Activated naive CD4-positive, alpha-beta T cell treated with anti-CD3 and anti-CD28 coated beads, Interleukin-2, amount 10 ng/mL, durations not matched to agents 7 days and 5 days (primary cell): ENCODE data around the gene BST2.
"Not testable (repeated sequence)": the region's sequence is repeated elsewhere in the genome, so short reads cannot be mapped to it uniquely, and the experiment has no call there.

Source experiments
- CTCF ChIA-PET: fragments of 350-600 bp; sonication (Branson Sonifier 250); formaldehyde crosslinking; loops from one replicate; lab custom pipeline; 2021; ENCODE audit warnings: antibody characterized with exemption; lab: Charles Lee
- DNase-seq: peaks from one replicate; pipeline ENCODE4 v3.0.0-alpha.2; 2020
- H3K27ac Mint-ChIP-seq: one replicate; pipeline ENCODE4 v1.8.0; 2021; ENCODE audit warnings: mild to moderate bottlenecking, moderate library complexity, mixed read lengths
- H3K27me3 Mint-ChIP-seq: one replicate; pipeline ENCODE4 v1.8.0; 2021; ENCODE audit warnings: mild to moderate bottlenecking, mixed read lengths
- H3K36me3 Mint-ChIP-seq: one replicate; pipeline ENCODE4 v1.8.0; 2021; ENCODE audit warnings: mixed read lengths
- H3K4me1 Mint-ChIP-seq: one replicate; pipeline ENCODE4 v1.8.0; 2021; ENCODE audit warnings: mixed read lengths
- H3K4me3 Mint-ChIP-seq: one replicate; pipeline ENCODE4 v1.8.0; 2021; ENCODE audit warnings: mild to moderate bottlenecking, moderate library complexity, mixed read lengths
- H3K9me3 Mint-ChIP-seq: one replicate; pipeline ENCODE4 v1.8.0; 2021; ENCODE audit warnings: mixed read lengths

Gene BST2

GRCh38 chr19:17390665-17391370 lies 14.6 kb downstream of the BST2 start:
- Mint-ChIP-seq H3K4me3 (peak overlapping the region; percentile 81), H3K36me3 (peaks cover 4% of the 10 kb centered on the region), H3K27ac (no peak overlapping the region), H3K9me3 (peaks cover 3% of the 10 kb centered on the region), H3K27me3 (peaks cover 55% of the 10 kb centered on the region), H3K4me1 (peaks cover 30% of the 10 kb centered on the region)
- DNase-seq, result peak; percentile 92
- CTCF ChIA-PET, result interaction anchor here (0.7 to 7.8 kb wide), 4 partner anchors 43 to 110 kb away, joined by 3 to 52 read pairs (median 9); no protein-coding TSS in a partner anchor

DNA sequence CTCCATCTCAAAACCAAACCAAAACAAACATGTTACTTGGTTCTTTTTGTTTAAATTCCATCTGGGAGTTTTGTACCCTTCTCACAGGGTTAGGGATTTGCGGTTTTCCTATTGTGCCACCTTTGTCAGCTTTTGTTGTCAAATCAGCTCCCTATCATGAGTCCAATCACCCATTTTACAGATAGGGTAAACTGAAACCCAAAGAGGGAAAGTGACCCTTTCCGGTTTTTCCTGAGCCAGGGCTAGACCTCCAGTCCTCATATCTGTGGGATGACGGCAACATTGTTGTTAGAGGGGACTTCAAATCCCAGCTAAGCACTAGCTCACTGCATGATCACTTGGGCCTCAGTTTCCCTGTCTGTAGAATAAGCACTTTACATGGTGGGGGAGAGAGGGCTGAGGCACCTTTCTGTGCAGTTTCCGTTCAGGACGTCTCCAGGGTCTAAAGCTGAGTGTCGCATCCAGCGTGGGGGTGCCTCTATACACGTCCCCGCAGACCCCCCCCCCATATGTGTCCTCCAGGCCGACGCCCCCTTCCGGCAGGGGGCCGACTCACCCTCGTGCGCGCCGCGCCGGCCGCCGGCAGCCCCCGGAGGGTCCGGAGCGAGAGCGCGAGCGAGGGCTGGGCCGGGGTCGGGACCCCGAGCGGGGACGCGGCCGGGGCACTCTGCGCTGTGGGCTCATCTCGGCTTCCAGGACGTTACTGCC lies 15.3 kb downstream of the BST2 start:
- Mint-ChIP-seq H3K27ac (no peak overlapping the region), H3K9me3 (peaks cover 3% of the 10 kb centered on the region), H3K4me3 (peak overlapping the region; percentile 81), H3K36me3 (peaks cover 3% of the 10 kb centered on the region), H3K27me3 (peaks cover 57% of the 10 kb centered on the region), H3K4me1 (peaks cover 26% of the 10 kb centered on the region)
- CTCF ChIA-PET, result interaction anchor here (1.2 to 7.8 kb wide), 5 partner anchors 43 to 96 kb away, joined by 3 to 52 read pairs (median 8); no protein-coding TSS in a partner anchor
- DNase-seq, result peak; percentile 33

- H3K9me3 Mint-ChIP-seq, result peaks cover 3% of the 10 kb centered on the region
- H3K36me3 Mint-ChIP-seq, result no peaks in the 10 kb centered on the region
- H3K4me1 Mint-ChIP-seq, result peaks cover 21% of the 10 kb centered on the region
- no peak overlapping the region for H3K27ac Mint-ChIP-seq
- peaks cover 57% of the 10 kb centered on the region for H3K27me3 Mint-ChIP-seq
- no peak for DNase-seq
- H3K4me3 Mint-ChIP-seq, result no peak overlapping the region
- CTCF ChIA-PET, result interaction anchor here (0.8 to 7.8 kb wide), 10 partner anchors 9 to 106 kb away, joined by 3 to 52 read pairs (median 4); partner anchors contain the start of gene MVB12A
Measured at GRCh38 chr19:17389288-17389687, 16.1 kb downstream of the BST2 start.

DNA sequence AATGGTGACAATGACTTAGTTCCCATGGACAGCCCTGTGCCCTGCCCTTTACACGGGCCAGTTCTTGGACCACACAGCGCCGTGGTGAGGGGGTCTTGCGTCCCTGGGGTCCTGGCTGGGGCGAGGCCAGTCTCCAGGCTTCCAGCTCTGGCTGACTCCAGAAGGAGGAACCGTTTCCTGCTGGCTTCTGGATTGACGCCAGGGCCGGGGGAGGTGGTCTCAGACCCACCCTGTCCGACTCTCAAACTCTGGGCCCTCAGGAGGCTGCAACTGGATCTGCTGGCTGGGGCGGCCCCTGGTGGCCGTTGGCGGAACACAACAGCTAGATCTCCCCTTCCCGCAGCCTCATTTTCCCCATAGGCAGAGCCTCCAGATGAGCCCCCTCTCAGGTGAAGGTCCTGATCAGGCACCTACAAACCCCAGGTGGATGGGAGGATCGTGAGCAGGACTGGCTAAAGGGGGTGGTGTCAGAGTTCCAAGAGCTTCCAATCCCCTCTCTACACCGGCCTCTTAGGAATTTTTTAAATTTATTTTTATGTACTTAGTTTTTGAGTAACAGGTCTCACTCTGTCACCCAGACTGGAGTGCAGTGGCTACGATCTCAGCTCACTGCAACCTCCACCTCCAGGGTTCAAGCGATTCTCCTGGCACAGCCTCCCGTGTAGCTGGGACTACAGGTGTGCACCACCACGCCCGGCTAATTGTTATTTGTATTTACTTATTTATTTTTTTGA lies 19.4 kb downstream of the BST2 start:
- H3K27ac Mint-ChIP-seq, result no peak overlapping the region
- CTCF ChIA-PET, result interaction anchor here (0.7 to 7.8 kb wide), 29 partner anchors 8 to 614 kb away, joined by 3 to 52 read pairs (median 4); partner anchors contain the start of genes ANKLE1, CCDC194, DDA1 and MVB12A
- H3K36me3 Mint-ChIP-seq, result no peaks in the 10 kb centered on the region
- no peak overlapping the region for H3K4me3 Mint-ChIP-seq
- H3K27me3 Mint-ChIP-seq, result peaks cover 43% of the 10 kb centered on the region
- H3K4me1 Mint-ChIP-seq, result peaks cover 24% of the 10 kb centered on the region
- peaks cover 3% of the 10 kb centered on the region for H3K9me3 Mint-ChIP-seq
- DNase-seq, result peak; percentile 74

GRCh38 chr19:17380426-17381138 lies 24.8 kb downstream of the BST2 start:
- Mint-ChIP-seq H3K27me3 (peaks cover 48% of the 10 kb centered on the region), H3K36me3 (peaks cover 4% of the 10 kb centered on the region), H3K9me3 (peaks cover 7% of the 10 kb centered on the region), H3K4me3 (no peak overlapping the region), H3K4me1 (peaks cover 19% of the 10 kb centered on the region), H3K27ac (no peak overlapping the region)
- CTCF ChIA-PET, result interaction anchor here (0.9 kb wide), 1 partner anchor 8 kb away, joined by 4 read pairs; no protein-coding TSS in a partner anchor
- no peak for DNase-seq

DNA sequence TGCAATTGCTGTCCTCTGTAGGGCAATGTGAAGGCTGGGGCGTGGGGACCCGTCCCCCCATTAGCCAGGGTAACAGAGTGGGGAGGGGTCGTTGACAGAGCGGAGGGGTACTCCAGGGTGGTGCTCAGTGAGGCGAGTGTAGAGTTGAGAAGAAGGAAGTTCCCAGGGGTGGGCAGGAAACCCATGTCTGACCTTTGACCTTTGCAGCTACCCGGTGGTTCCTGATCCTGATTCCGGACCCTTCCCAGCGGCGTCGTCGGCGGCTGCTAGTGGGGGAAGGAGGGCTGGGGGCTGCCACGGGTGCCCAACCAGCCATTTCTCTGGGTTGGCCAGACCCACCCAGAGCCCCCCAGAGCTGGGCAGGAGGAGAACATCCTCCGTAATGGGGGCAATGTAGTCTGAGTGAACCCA lies 26.2 kb downstream of the BST2 start:
- CTCF ChIA-PET, result no interaction called here
- Mint-ChIP-seq H3K4me3 (no peak overlapping the region), H3K9me3 (peaks cover 7% of the 10 kb centered on the region), H3K27me3 (peaks cover 51% of the 10 kb centered on the region), H3K36me3 (peaks cover 4% of the 10 kb centered on the region), H3K27ac (no peak overlapping the region), H3K4me1 (peaks cover 19% of the 10 kb centered on the region)
- no peak for DNase-seq

DNA sequence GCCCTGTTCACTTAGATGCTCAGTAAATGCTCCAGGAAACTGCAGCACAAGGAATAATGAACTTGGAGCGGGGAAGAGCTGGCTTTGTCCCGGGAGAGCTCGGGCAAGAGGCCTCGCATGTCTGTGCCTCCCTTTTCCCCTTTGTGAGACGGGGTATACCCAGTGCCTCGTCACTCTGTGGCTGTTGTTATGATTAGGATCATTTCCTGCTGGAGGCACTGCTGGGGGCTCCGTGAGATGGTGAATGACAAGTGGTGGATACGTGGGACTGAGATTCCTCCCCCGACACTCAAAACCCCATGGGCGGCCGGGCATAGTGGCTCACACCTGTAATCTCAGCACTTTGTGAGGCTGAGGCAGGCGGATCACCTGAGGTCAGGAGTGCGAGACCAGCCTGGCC lies 27.2 kb downstream of the BST2 start:
- Mint-ChIP-seq H3K36me3 (peaks cover 4% of the 10 kb centered on the region), H3K4me3 (no peak overlapping the region), H3K4me1 (peaks cover 14% of the 10 kb centered on the region), H3K27me3 (peaks cover 56% of the 10 kb centered on the region), H3K27ac (no peak overlapping the region), H3K9me3 (peaks cover 7% of the 10 kb centered on the region)
- CTCF ChIA-PET, result no interaction called here
- no peak for DNase-seq

DNA sequence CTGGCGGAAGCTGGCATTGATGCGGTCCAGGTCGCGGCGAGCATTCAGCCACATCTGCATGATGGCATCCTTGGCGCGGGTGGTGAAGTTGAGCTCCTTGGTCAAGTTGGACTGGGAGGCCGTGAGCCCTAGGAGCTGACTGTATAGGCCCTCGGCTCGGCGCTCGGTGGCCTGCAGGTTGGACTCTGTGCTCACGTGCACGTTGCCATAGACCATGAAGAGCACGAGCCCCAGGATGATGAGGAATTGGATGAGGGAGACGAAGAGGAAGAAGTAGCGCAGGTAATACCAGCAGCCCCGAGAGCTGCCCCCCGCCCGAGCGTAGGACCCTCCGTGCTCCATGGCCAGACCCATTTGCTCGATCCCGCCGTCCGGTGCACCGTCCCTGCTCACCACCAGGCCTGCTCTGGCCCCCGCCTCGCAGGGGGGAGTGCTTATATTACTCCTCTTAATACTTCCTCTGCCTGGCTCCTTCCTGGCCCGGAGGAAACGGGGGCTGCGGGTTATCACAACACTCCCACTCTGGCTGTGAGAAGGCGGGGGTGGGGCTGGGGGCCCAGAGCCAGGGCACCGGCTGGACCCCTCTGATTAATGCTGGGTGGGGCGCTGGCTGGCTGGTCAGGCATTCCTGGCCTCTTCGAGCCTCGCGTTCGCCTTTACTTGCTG lies 28.4 kb downstream of the BST2 start, which contains the start of gene PLVAP:
Gene PLVAP (minus strand): TSS at position 408 of the 666 bp plus-strand sequence. CDS start 54 bp downstream, at position 354.
- Mint-ChIP-seq H3K36me3 (peaks cover 4% of the 10 kb centered on the region), H3K4me3 (no peak within 1 kb of the TSS), H3K27ac (no peak within 1 kb of the TSS), H3K27me3 (peaks cover 61% of the 10 kb centered on the region), H3K9me3 (peaks cover 7% of the 10 kb centered on the region), H3K4me1 (peaks cover 4% of the 10 kb centered on the region)
- DNase-seq, result no peak
- CTCF ChIA-PET, result interaction anchor here (1.3 to 1.5 kb wide), 2 partner anchors 9 to 11 kb away, joined by 3 to 4 read pairs; no protein-coding TSS in a partner anchor

- peaks cover 9% of the 10 kb centered on the region for H3K4me1 Mint-ChIP-seq
- CTCF ChIA-PET, result no interaction called here
- no peak for DNase-seq
- no peaks in the 10 kb centered on the region for H3K9me3 Mint-ChIP-seq
- H3K4me3 Mint-ChIP-seq, result no peak overlapping the region
- H3K27ac Mint-ChIP-seq, result peak overlapping the region; percentile 38
- peaks cover 35% of the 10 kb centered on the region for H3K27me3 Mint-ChIP-seq
- H3K36me3 Mint-ChIP-seq, result no peaks in the 10 kb centered on the region
Measured at GRCh38 chr19:17370026-17370587, 35.3 kb downstream of the BST2 start.

- no peak for DNase-seq
- Mint-ChIP-seq H3K36me3 (no peaks in the 10 kb centered on the region), H3K27ac (no peak overlapping the region), H3K4me1 (peaks cover 7% of the 10 kb centered on the region), H3K9me3 (no peaks in the 10 kb centered on the region), H3K27me3 (peaks cover 24% of the 10 kb centered on the region), H3K4me3 (no peak overlapping the region)
- CTCF ChIA-PET, result no interaction called here
Measured at GRCh38 chr19:17365361-17365760, 40.1 kb downstream of the BST2 start.

- H3K9me3 Mint-ChIP-seq, H3K36me3 Mint-ChIP-seq, H3K4me3 Mint-ChIP-seq, H3K4me1 Mint-ChIP-seq, H3K27ac Mint-ChIP-seq, DNase-seq, CTCF ChIA-PET: not testable (repeated sequence)
- H3K27me3 Mint-ChIP-seq, result peaks cover 26% of the 10 kb centered on the region
Measured at GRCh38 chr19:17363852-17364605, 41.4 kb downstream of the BST2 start.
